Urinary bladder (tissue), 4 donors: Measurements from ENCODE around the gene PARVA. TPM values are rescaled to one million over a fixed set of nuclear protein-coding genes. Genes with fewer than 3 reads are reported as not detected.

Experiments used
- DNase-seq: peaks from one replicate; pipeline ENCODE4 v3.0.0-alpha.2; 2015; ENCODE audit errors: extremely low spot score
- H3K27ac ChIP-seq: one replicate; pipeline ENCODE4 v1.5.1; 2013; ENCODE audit warnings: low read depth, mild to moderate bottlenecking, moderate library complexity
- H3K36me3 ChIP-seq: one replicate; pipeline ENCODE4 v1.6.1; 2013; ENCODE audit warnings: mild to moderate bottlenecking, moderate library complexity; ENCODE audit not compliant: insufficient read depth
- H3K4me1 ChIP-seq: one replicate; pipeline ENCODE4 v1.6.1; 2013; ENCODE audit warnings: mild to moderate bottlenecking, moderate library complexity; ENCODE audit not compliant: insufficient read depth
- H3K4me3 ChIP-seq: one replicate; pipeline ENCODE4 v1.5.1; 2013; ENCODE audit warnings: low read depth, low read length
- WGBS: extraction: QIAGEN DNeasy Blood & Tissue Kit; methylation state at CpG from one replicate; pipeline ENCODE4 v1.1.7; 2013; 5-methylcytosine and 5-hydroxymethylcytosine counted together
- polyA plus RNA-seq: library from polyadenylated mRNA; stranded (reverse); fragments of 200-250 nt; gene quantifications from one replicate; pipeline ENCODE4 v1.2.3, GENCODE V29; 2013
- total RNA-seq: library from RNA; depleted of rRNA; stranded (reverse); fragments of >200 nt; gene quantifications from one replicate; pipeline ENCODE4 v1.2.3, GENCODE V29; 2014
- donor health status: healthy with polysubstance abuse.
- donor health status: healthy.

The PARVA gene
- total and polyA plus RNA-seq, 2 donors: 69.8 to 128 TPM

GRCh38 chr11:12386745-12387144, 9.4 kb downstream of the PARVA start:
- no peaks in the 10 kb centered on the region for H3K36me3 ChIP-seq
- no peak overlapping the region for H3K4me3 ChIP-seq
- H3K4me1 ChIP-seq: peaks cover 4% of the 10 kb centered on the region
- WGBS: 26% methylated on average over 2 of the region's 2 CpGs
- DNase-seq: no peak
- peak overlapping the region; percentile 71 for H3K27ac ChIP-seq

DNA sequence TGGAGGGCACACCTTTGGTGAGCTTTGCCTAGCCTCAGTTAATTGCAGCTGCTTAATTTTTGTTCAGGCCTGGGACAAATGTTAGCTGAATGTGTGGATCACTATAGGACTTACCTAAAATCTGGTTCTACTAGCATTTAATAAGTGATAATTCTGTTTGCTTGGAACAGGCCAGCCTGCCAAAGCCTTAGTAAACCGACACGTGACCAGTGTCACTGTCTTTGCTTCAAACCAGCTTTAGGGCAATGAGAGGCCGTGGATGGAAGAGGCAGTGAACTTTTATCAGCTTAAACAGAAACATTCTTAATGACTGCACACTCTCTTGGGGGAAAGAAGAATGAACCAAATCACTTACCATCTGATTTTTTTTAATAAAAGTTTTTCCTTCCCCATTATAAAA, 10.8 kb downstream of the PARVA start:
- no peak for DNase-seq
- Histone ChIP-seq H3K4me3 (no peak overlapping the region), H3K27ac (peak overlapping the region; percentile 31), H3K4me1 (peaks cover 4% of the 10 kb centered on the region), H3K36me3 (no peaks in the 10 kb centered on the region)
- 24% methylated on average over 3 of the region's 3 CpGs for WGBS

DNA sequence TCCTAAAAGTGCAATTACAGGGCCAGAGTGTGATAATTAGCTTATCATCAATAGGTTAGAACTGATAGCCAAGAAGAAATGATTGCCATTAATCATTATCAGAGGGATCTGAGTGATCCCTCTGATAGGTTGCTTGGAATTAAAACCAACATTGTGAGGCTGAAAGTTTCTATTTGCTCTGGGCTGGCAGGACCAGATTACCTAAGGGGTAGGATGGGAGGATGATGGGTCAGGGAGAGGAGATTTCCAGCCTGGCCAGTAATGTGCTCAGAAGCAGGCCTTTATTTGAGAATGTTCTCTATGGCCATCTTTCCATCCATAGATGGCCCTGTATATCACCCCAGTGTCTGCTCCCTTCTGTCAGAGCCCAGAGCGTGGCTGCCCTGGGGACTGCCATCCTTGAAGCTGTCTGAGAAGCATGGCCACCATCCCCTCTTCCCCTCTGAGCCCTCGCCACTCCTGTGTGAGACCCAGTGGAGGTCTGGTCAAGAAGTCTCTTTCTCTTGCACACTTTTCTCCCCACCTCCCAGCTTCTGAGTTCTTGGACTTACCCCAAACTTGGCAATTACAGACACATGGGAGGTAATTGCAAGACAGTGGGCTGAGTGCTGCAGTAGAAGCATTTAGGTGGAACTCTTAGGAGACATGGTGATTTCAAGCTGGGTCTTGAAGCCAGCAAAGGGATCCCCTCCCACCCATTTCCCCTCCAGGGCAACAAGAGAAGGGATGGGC, 11.7 kb downstream of the PARVA start:
- Histone ChIP-seq H3K36me3 (no peaks in the 10 kb centered on the region), H3K4me1 (peaks cover 4% of the 10 kb centered on the region), H3K27ac (no peak overlapping the region), H3K4me3 (no peak overlapping the region)
- no peak for DNase-seq
- 91% methylated on average over 2 of the region's 2 CpGs for WGBS

GRCh38 chr11:12389676-12390657, 12.6 kb downstream of the PARVA start:
- 39% methylated on average over 10 of the region's 10 CpGs for WGBS
- no peak for DNase-seq
- no peaks in the 10 kb centered on the region for H3K36me3 ChIP-seq
- H3K27ac ChIP-seq: peak overlapping the region; percentile 26
- H3K4me3 ChIP-seq: no peak overlapping the region
- peaks cover 4% of the 10 kb centered on the region for H3K4me1 ChIP-seq

DNA sequence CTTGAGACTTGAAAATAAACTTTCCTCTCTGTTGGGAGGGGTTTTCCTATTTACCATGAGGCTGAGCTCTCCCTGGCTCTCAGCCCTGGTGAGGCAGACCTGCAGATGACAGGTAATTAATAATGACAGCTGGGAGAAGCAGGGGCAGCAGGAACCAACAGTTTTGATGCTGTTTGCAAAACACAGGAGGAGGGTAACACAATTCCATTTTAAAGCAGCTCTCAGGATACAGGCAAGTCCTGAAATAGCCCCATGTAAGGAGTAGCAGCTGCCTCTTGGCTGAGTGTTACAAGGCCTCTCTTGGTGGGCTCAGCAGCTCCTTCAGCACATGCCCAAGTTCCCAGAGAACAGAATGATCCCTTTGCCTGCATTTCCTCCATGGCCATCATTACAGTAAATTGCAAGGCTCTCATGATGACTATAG, 13.3 kb downstream of the PARVA start:
- DNase-seq: no peak
- Histone ChIP-seq H3K4me3 (no peak overlapping the region), H3K27ac (peak overlapping the region; percentile 26), H3K4me1 (peaks cover 4% of the 10 kb centered on the region), H3K36me3 (no peaks in the 10 kb centered on the region)

DNA sequence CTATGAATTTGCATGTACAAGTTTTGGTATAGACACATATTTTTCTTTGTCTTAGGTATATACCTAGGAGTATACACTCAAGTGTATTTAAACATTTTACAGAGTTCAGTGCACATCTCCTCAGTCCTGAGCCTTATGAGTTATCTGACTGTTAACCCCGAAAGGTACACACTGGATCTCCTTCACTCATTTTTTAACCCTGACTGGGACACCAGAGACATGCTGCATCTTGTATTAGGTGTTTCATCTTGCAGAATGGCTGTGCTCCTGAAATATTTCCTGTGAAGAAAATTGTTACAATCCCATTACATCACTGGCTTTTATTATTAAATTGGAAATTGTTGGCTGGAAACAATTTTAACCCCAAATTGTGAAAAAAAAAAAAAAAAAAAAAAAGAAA, 15.3 kb downstream of the PARVA start:
- WGBS: 87% methylated on average over 1 of the region's 1 CpG
- Histone ChIP-seq H3K4me1 (no peaks in the 10 kb centered on the region), H3K4me3 (no peak overlapping the region), H3K36me3 (no peaks in the 10 kb centered on the region), H3K27ac (no peak overlapping the region)
- DNase-seq: no peak

DNA sequence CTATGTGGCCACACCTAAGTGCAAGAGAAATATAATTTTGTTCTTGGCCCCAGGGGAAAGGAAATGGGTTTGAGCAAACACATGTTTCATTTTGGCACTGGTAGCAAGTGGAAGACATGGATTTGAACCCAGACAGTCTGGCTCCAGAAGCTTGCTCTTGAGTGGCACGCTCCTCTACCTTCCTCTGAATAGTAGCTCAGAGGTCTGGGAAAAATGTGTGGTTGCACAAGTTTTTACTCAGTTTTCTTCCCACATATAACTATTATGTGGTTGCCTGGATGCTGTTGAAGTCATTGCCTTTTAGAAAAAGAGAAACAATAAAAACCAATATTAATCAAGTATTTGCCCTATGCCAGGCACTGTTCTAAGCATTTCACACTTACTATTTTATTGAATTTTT, 16.3 kb downstream of the PARVA start:
- Histone ChIP-seq H3K4me3 (no peak overlapping the region), H3K27ac (no peak overlapping the region), H3K36me3 (no peaks in the 10 kb centered on the region), H3K4me1 (no peaks in the 10 kb centered on the region)
- WGBS: 98% methylated on average over 1 of the region's 1 CpG
- DNase-seq: no peak

GRCh38 chr11:12394601-12395000, 17.2 kb downstream of the PARVA start:
- no peaks in the 10 kb centered on the region for H3K36me3 ChIP-seq
- DNase-seq: no peak
- H3K4me1 ChIP-seq: no peaks in the 10 kb centered on the region
- WGBS: 97% methylated on average over 6 of the region's 6 CpGs
- no peak overlapping the region for H3K4me3 ChIP-seq
- H3K27ac ChIP-seq: no peak overlapping the region

DNA sequence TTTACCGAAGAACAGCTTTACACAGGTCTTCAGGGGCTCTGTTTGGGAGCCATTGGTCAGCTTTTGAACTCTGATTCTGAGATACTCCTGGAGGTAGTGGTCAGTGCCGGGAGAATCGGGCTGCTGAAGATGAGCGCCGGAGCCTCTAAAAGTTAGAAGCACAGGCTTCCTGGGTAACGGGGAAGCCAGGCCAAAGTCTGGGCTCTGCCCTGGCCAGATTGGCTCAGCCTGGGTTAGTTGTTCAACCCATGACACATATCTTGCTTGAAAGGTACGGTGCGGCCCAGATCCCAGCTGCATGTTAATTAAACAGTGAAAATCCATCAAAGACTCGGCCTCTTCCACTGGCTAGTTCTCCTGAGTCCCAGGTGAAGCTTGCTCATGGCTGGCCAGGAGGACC, 18.0 kb downstream of the PARVA start:
- no peak overlapping the region for H3K27ac ChIP-seq
- 94% methylated on average over 9 of the region's 9 CpGs for WGBS
- DNase-seq: no peak
- H3K4me3 ChIP-seq: no peak overlapping the region
- H3K36me3 ChIP-seq: no peaks in the 10 kb centered on the region
- H3K4me1 ChIP-seq: no peaks in the 10 kb centered on the region

GRCh38 chr11:12397931-12398334, 20.6 kb downstream of the PARVA start:
- WGBS: 22% methylated on average over 5 of the region's 5 CpGs
- H3K4me3 ChIP-seq: no peak overlapping the region
- H3K36me3 ChIP-seq: no peaks in the 10 kb centered on the region
- H3K4me1 ChIP-seq: no peaks in the 10 kb centered on the region
- no peak overlapping the region for H3K27ac ChIP-seq
- no peak for DNase-seq

- no peaks in the 10 kb centered on the region for H3K36me3 ChIP-seq
- H3K4me1 ChIP-seq: no peaks in the 10 kb centered on the region
- no peak overlapping the region for H3K4me3 ChIP-seq
- DNase-seq: no peak
- H3K27ac ChIP-seq: no peak overlapping the region
Measured at GRCh38 chr11:12399355-12399754, 22.0 kb downstream of the PARVA start.

DNA sequence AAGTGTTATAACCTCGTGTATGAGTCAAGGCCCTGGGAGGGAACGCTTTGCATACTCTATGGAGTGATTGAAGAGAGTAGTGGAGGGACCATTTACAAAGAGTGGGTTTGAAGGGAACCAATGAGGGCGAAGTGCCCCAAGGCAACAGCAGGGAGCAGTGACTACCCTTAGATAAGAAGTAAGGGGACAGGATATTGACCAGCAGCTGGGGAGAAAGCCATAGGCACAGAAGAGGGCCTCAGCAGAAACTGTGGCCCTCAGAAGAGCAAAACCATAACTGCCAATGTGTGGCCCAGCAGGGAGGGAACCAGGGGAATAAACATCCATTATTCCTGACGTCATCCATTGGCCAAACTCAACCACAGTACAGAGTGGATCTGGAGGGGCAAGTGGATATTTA, 24.7 kb downstream of the PARVA start:
- H3K4me1 ChIP-seq: no peaks in the 10 kb centered on the region
- no peaks in the 10 kb centered on the region for H3K36me3 ChIP-seq
- DNase-seq: no peak
- H3K4me3 ChIP-seq: no peak overlapping the region
- WGBS: 83% methylated on average over 4 of the region's 4 CpGs
- no peak overlapping the region for H3K27ac ChIP-seq

GRCh38 chr11:12402691-12403120, 25.3 kb downstream of the PARVA start:
- H3K4me1 ChIP-seq: no peaks in the 10 kb centered on the region
- no peaks in the 10 kb centered on the region for H3K36me3 ChIP-seq
- DNase-seq: no peak
- WGBS: 42% methylated on average over 8 of the region's 8 CpGs
- H3K4me3 ChIP-seq: no peak overlapping the region
- H3K27ac ChIP-seq: peak overlapping the region; percentile 65
